Measurements from ENCODE around the gene ZNF148.

Gene ZNF148

DNA sequence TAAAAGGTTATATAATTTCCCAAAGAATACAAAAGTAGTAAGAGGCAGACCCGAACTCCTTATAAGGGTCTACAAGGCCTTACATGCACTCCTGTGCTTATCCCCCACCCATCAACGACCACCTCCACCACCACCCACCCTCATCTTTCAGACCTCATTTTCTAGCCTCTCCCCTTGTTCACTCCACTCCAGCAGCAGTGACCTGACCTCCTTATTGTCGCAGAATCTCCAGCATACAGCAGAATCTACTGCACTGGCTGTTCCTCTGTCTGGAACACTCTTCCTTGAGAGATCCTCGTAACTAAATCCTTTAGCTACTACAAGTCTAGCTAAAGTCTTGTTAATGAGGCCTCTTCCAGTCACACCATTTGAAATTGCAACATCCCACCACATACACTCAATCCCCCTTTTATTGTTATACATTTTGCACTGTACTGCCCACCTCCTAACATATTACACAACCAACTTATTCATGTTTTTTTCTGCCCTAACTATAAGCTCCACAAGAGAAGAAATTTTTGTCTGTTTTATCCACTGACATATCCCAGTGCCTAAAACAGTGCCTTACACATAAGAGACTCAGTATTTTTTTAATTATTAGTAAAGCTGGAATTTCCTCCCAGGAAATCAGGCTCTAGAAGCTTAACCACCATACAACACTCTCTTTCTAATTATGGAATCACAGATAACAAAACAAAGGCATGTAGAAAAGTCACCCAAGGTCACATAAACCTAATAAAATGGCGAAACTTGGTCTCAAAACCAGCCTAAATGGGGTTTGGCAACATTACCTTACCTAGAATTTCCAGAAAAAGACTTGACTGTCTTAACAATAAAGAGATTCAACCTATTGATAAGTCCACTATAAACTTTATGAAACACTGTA is 40.2 kb downstream of the ZNF148 start:
- no peak for DNase-seq (ENCODE audit: low spot score)

GRCh38 chr3:125332504-125332903 is 42.6 kb downstream of the ZNF148 start:
- DNase-seq (ENCODE audit: low spot score): no peak

- DNase-seq (ENCODE audit: low spot score): no peak
These were observed 43.9 kb downstream of the ZNF148 start for GRCh38 chr3:125331243-125331642.

GRCh38 chr3:125326957-125327356 is 48.2 kb downstream of the ZNF148 start:
- no peak for DNase-seq (ENCODE audit: low spot score)

GRCh38 chr3:125325746-125326145 is 49.4 kb downstream of the ZNF148 start:
- DNase-seq (ENCODE audit: low spot score): no peak

- DNase-seq (ENCODE audit: low spot score): no peak
These were observed 50.8 kb downstream of the ZNF148 start for GRCh38 chr3:125324341-125324740.

- no peak for DNase-seq (ENCODE audit: low spot score)
These were observed 52.2 kb downstream of the ZNF148 start for GRCh38 chr3:125322917-125323316.

GRCh38 chr3:125322166-125322565 is 53.0 kb downstream of the ZNF148 start:
- peak; percentile 56 for DNase-seq (ENCODE audit: low spot score)

DNA sequence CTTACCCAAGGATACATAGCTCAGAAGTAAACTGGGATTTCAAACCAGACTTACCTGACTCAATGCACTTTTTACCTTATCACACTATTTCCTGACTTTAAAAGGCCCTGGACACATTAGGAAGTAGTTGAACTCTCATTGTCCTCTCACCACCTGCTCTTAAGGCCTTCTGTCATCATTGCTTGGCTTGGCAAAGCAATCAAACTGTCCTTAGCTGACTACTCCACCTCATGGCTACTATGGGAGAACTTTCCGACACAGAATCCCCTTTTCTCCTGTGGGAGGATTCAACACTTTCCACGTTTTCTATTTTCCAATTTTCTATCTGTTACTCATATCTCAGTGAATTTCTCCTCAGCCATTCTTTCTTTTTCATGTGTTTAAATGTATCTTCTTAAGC is 55.4 kb downstream of the ZNF148 start:
- DNase-seq (ENCODE audit: low spot score): no peak

GRCh38 chr3:125318871-125319270 is 56.3 kb downstream of the ZNF148 start:
- DNase-seq (ENCODE audit: low spot score): no peak

DNA sequence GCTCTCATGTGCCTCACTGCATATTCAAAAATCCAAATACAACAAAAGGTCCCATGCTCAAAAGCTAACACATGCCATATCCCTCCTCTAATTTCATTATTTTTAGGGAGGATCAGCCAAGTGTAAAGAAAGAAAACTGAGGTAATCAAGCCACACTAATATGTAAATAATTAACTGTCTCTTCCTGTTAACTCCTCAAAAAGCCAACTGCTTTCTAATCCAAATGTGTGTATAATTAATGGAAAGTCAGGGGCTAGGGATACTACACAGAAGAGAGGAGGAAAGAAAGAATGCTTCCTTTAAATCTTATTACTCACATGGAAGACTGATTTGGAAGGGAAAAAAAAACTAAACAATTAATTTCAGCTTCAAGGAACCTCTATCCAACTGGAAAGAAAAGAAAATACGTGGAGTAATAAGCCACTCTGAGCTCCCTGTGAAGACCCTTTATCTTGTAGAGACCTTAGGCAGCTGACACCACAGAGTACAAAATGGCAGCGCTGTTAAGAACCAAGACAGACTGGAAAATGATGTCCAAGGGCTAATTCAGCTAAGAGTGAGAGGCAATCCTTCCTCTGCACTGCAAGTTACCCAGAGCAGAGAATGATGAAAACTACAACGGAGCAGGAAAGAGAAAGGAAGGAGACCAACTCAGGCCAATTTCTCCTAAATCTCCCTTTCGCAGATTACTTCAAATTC is 56.8 kb downstream of the ZNF148 start:
- no peak for DNase-seq (ENCODE audit: low spot score)

- no peak for DNase-seq (ENCODE audit: low spot score)
These were observed 57.4 kb downstream of the ZNF148 start for GRCh38 chr3:125317761-125318160.

DNA sequence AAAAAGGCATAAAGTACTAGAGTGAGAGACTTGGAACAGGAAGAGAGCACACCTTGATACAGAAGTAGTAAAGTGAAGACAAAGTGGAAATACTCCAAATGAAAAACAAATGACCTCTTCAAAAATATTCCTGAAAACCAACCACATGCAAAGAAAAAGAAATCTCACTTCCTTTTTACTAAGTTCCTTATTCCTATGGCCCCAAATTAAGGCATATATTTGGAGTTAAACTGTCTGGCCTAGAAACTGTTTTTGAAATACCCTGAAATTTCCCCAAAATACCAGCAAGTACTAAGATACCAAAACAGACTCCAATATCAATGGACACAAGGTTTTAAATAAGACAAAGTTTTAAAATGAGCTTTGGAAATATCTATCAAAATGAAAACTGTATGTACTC is 58.2 kb downstream of the ZNF148 start:
- no peak for DNase-seq (ENCODE audit: low spot score)

DNA sequence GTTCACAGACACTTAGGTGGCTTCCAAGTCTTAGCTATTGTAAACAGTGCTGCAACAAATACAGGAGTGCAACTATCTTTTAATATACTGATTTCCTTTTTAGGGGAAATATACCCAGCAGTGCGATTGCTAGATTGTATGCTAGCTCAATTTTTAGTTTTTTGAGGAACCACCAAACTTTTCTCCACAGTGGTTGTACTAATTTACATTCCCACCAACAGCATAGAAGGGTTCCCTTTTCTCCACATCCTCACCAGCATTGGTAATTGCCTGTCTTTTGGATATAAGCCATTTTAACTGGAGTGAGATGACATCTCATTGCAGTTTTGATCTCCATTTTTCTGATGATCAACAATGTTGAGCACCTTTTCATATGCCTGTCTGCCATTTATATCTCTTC is 58.9 kb downstream of the ZNF148 start:
- no peak for DNase-seq (ENCODE audit: low spot score)

- no peak for DNase-seq (ENCODE audit: low spot score)
These were observed 62.0 kb downstream of the ZNF148 start for GRCh38 chr3:125313060-125313635.

- no peak for DNase-seq (ENCODE audit: low spot score)
These were observed 64.5 kb downstream of the ZNF148 start for GRCh38 chr3:125310623-125311081.

DNA sequence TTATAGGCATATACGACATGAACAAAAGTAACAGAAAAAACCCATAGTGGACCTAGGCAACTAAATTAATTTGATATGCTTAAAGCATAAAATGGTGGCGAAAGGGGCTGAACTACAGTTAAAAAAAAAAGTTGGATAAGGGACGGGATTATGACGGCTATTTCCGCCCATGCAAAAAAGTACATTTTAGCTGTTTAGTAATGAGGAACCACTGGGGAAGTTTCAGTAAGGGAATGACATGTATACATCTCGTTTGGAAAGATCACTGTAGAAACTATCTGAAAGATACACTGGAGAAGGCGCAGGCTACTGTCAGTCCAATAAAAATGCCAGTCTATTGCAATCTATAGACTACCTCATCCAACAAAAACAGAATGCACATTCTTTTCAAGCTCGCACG is 65.6 kb downstream of the ZNF148 start:
- DNase-seq (ENCODE audit: low spot score): no peak

DNA sequence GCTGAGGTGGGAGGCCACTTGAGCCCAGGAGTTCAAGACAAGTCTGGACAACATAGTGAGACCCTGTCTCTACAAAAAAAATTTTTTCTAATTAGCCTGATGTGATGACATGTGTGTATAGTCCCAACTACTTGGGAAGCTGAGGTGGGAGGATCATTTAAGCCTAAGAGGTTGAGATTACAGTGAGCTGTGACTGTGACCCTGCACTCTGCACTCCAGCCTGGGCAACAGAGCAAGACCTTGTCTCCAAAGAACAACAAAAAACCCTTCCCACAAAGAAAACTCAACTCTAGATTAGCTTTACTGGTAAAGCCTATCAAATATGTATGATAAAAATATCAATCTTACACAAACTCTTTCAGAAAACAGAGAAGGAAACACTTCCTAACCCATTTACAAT is 68.5 kb downstream of the ZNF148 start:
- DNase-seq (ENCODE audit: low spot score): no peak

- DNase-seq (ENCODE audit: low spot score): no peak
These were observed 72.2 kb downstream of the ZNF148 start for GRCh38 chr3:125302932-125303331.

GRCh38 chr3:125300416-125300815 is 74.7 kb downstream of the ZNF148 start:
- no peak for DNase-seq (ENCODE audit: low spot score)

- DNase-seq (ENCODE audit: low spot score): no peak
These were observed 80.7 kb downstream of the ZNF148 start for GRCh38 chr3:125294411-125294810.

- no peak for DNase-seq (ENCODE audit: low spot score)
These were observed 83.1 kb downstream of the ZNF148 start for GRCh38 chr3:125292015-125292414.
